ENCODE measurements around the gene SCN10A.

The SCN10A gene

DNA sequence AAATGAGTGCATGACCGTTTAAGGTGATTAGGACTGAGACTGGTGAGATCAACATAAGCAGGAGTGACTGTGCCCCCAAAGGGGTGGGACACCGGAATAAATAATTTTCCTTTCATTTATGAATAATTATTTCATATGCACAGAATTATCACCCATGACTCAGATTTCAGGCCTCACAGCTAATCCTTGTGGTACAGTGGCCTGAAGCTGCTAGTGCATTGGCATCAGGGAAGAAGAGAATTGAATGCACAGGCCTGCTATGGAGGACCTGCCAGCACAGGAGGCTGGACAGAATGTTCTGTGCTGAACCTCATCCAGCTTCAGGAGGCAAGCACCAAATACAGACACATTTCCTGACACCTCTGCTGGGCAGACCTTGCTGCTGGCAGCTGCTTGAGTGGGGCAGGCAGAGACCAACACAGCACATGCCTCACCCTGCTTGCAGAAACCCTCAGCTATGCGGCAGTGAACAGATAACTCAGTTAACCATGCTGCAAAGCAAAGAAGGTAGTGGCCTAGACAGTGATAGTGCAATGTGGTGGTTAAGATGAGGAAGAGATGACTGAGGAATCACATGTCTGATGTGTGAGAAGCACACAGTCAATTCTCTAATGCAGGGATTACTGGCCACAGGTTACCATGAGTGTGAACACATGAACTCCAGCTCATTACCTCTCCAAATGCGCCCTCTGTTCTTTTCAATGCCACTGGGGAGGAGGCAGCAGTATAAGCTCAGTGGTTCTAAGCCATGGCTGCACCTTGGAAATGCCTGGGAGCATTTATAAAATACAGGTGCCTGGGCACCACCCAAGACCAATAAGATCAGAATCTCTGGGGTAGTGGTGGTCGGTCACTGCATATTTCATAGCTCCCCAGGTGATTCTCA lies 98.4 kb downstream of the SCN10A start:
- H3K4me3 ChIP-seq (ENCODE audit: low read depth, low read length), result no peak overlapping the region
- DNase-seq (ENCODE audit: low read depth), result no peak
- TF ChIP-seq, protein P1, sequence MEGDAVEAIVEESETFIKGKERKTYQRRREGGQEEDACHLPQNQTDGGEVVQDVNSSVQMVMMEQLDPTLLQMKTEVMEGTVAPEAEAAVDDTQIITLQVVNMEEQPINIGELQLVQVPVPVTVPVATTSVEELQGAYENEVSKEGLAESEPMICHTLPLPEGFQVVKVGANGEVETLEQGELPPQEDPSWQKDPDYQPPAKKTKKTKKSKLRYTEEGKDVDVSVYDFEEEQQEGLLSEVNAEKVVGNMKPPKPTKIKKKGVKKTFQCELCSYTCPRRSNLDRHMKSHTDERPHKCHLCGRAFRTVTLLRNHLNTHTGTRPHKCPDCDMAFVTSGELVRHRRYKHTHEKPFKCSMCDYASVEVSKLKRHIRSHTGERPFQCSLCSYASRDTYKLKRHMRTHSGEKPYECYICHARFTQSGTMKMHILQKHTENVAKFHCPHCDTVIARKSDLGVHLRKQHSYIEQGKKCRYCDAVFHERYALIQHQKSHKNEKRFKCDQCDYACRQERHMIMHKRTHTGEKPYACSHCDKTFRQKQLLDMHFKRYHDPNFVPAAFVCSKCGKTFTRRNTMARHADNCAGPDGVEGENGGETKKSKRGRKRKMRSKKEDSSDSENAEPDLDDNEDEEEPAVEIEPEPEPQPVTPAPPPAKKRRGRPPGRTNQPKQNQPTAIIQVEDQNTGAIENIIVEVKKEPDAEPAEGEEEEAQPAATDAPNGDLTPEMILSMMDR (IDR thresholded peaks at IDR 0.05; ENCODE audit: control insufficient read depth, extremely low read depth, insufficient read depth), result no peak

DNA sequence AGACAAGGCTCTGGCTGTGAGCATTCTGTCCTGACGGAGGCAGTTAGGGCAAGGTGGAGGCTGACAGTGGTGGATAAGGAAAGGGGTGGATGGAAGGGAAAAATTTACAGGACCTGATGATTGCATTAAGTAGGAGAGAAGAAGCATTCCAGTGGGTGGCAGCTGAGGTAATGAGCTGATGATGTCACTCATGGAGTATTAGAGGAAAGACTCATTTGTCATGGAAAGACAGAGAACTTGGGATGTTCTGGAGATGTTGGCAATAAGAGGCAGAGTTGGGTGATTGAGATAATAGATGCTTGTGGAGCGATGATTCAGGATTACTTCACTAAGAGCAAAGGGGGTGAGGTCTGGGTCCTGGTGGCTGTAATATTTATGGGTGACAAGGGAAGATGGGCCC lies 102.9 kb downstream of the SCN10A start:
- no peak for DNase-seq (ENCODE audit: low read depth)
- H3K4me3 ChIP-seq (ENCODE audit: low read depth, low read length), result no peak overlapping the region
- TF ChIP-seq, protein P1 (IDR thresholded peaks at IDR 0.05; ENCODE audit: control insufficient read depth, extremely low read depth, insufficient read depth), result no peak

DNA sequence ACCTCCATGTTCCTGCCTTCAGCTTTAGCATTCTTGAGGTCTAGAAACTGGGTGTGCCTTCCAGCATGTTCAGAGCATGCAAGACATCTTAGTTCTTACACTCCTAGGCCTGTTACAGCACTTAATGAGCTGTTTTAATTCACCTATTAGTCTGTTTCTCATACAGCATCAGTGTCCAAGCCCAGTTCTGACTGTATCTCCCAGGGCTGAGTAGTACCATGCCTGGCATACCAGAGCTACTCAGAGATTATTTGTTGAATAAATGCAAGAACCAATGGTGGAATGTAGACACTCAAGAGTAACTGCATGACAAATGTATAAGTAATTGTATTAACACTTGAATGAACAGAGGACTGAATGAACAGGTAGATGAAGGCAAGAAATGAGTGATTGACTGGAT lies 104.7 kb downstream of the SCN10A start:
- no peak overlapping the region for H3K4me3 ChIP-seq (ENCODE audit: low read depth, low read length)
- DNase-seq (ENCODE audit: low read depth), result no peak
- TF ChIP-seq, protein P1 (IDR thresholded peaks at IDR 0.05; ENCODE audit: control insufficient read depth, extremely low read depth, insufficient read depth), result no peak

DNA sequence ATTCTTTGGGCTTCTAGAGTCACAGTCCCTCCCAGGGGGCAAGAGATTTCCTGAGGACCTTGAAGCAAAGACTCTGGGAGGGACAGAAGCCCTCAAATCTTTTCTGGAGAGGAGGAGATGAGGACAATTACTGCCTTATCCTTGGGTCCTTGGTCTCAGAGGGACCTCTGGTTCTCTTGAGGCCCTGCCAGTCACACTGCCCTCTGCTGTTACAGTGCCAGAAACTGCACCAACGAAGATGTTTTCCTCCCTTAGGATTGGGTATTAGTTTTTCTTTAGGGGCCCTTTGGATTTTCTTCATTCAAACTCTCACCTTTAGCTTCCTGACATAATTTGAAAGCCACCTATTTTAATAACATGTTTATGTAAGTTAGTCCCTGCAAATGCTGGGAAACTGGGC lies 108.3 kb downstream of the SCN10A start:
- DNase-seq (ENCODE audit: low read depth), result no peak
- TF ChIP-seq, protein P1 (IDR thresholded peaks at IDR 0.05; ENCODE audit: control insufficient read depth, extremely low read depth, insufficient read depth), result peak; percentile 44
- no peak overlapping the region for H3K4me3 ChIP-seq (ENCODE audit: low read depth, low read length)

DNA sequence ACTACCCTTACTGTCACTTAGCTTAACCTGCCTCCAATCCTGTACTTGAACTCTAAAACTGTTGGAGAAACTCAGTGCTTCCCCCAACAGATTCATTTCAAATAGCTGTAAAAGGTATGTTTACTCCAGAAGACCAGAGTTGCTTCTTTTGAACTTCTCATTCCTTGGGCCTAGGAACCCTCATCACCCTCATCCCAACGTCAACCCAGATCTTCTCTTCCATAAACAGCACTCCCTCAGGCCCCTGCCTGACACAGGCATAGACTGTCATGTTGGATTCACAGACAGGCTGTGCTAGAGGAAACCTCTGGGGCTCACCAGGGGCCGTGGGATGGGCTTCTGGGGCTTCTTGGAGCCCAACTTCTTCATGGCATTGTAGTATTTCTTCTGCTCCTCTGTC lies 109.1 kb downstream of the SCN10A start:
- no peak overlapping the region for H3K4me3 ChIP-seq (ENCODE audit: low read depth, low read length)
- TF ChIP-seq, protein P1 (IDR thresholded peaks at IDR 0.05; ENCODE audit: control insufficient read depth, extremely low read depth, insufficient read depth), result no peak
- DNase-seq (ENCODE audit: low read depth), result no peak

DNA sequence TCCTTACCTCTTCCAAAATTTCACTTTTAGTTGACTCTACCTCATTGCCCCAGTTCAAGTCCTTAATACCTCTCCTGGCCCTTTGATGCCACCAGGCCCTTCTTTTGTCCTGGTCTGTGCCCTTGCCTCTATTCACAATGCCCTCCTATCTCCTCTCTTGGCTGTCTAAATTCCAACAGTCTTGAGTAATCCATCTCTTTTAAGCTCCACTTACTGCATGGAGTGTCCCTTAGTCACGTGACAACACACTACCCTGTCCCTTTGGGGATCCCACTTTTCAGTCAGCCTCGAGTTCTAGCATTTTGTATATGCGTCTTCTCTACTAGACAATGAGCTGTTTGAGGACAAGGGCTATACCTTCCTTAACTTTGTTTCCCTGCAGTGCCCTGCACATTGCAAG lies 113.8 kb downstream of the SCN10A start:
- no peak overlapping the region for H3K4me3 ChIP-seq (ENCODE audit: low read depth, low read length)
- DNase-seq (ENCODE audit: low read depth), result no peak
- TF ChIP-seq, protein P1 (IDR thresholded peaks at IDR 0.05; ENCODE audit: control insufficient read depth, extremely low read depth, insufficient read depth), result no peak

DNA sequence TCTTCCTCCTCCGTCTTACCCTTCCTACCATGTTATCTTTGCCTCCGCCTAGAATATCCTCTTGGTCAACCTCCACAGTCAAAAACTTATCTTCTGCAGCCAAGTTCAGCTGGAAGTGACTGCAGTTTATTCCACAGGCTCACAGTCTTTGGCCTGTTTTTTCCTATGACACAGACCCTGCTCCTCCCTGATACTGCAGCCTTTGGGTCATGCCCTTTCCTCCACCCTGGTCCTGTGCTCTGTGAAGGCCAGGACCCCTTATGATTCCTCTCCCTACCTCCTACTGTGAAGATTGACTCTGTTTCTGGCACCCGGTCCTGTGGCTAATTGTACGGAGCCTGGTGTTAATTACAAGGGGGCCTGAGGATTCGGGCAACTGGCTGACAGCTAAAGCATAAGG lies 117.3 kb downstream of the SCN10A start:
- DNase-seq (ENCODE audit: low read depth), result no peak
- no peak overlapping the region for H3K4me3 ChIP-seq (ENCODE audit: low read depth, low read length)
- TF ChIP-seq, protein P1 (IDR thresholded peaks at IDR 0.05; ENCODE audit: control insufficient read depth, extremely low read depth, insufficient read depth), result no peak
